Cardiac fibroblast (primary cell): ENCODE results near the gene IL34.
A peak's percentile ranks its signal among the peaks of the same experiment; 100 is the strongest.

Source experiments
- DNase-seq, 2 donors: peaks; one replicate each; pipeline versions ENCODE4 v3.0.0 to v3.0.0-alpha.2; 2010; ENCODE audit warnings: low read depth in 2 of 2
- H3K4me3 ChIP-seq, 2 donors: replicated peaks in 1 of 2; 1 replicate in 1 of 2; 2 replicates in 1 of 2; pipeline ENCODE4 v1.5.1; 2011; ENCODE audit warnings: low read depth in 2 of 2, low read length in 2 of 2, mild to moderate bottlenecking in 2 of 2, moderate library complexity in 1 of 2
- TF ChIP-seq, protein P1 (sequence below): IDR thresholded peaks from one replicate; pipeline ENCODE4 v1.5.1; 2011; ENCODE audit warnings: low read depth, mild to moderate bottlenecking, low read length, inconsistent platforms

IL34 gene

DNA sequence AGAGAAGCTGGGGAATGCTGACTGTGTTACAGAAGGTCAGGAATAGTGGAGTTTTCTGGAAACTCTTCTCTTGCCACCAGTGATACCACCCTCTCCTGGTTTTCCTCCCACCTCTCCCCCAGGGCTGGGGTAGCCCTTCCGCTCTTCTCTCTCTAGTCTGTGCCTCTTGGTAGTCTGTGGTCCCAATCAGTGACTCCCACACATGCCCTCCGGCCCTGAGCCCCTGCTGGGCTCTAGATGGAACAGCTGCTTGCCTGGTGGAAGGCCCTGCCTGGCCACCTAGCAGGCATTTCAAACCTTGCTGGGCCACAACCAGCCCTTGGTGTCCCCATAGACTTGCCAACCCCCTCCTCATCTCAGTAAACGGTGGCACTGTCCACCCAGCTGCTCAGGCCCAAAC is 54.7 kb downstream of the IL34 start:
- H3K4me3 ChIP-seq: no peak overlapping the region
- DNase-seq: no peak
- TF ChIP-seq, protein P1, sequence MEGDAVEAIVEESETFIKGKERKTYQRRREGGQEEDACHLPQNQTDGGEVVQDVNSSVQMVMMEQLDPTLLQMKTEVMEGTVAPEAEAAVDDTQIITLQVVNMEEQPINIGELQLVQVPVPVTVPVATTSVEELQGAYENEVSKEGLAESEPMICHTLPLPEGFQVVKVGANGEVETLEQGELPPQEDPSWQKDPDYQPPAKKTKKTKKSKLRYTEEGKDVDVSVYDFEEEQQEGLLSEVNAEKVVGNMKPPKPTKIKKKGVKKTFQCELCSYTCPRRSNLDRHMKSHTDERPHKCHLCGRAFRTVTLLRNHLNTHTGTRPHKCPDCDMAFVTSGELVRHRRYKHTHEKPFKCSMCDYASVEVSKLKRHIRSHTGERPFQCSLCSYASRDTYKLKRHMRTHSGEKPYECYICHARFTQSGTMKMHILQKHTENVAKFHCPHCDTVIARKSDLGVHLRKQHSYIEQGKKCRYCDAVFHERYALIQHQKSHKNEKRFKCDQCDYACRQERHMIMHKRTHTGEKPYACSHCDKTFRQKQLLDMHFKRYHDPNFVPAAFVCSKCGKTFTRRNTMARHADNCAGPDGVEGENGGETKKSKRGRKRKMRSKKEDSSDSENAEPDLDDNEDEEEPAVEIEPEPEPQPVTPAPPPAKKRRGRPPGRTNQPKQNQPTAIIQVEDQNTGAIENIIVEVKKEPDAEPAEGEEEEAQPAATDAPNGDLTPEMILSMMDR: no peak

DNA sequence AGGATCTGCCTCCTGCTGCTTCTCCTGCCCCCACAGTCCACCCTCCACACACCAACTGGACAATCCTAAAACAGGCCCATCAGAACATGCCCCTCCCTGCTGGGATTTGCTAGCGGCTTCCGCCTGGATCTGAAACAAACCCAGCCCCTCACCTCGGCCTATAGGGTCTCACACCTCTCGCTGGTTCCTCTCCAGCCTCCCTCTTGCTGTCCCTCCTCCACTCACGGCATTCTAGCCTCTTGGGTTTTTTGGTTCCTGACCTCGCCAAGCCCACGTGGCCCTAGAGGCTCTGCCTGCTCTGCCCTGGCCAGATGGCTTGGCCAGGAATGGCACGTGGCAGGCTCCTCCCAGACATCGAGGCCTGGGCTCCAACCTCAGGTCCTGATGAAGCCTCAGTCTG is 55.2 kb downstream of the IL34 start:
- no peak for DNase-seq
- H3K4me3 ChIP-seq: no peak overlapping the region
- TF ChIP-seq, protein P1: no peak

DNA sequence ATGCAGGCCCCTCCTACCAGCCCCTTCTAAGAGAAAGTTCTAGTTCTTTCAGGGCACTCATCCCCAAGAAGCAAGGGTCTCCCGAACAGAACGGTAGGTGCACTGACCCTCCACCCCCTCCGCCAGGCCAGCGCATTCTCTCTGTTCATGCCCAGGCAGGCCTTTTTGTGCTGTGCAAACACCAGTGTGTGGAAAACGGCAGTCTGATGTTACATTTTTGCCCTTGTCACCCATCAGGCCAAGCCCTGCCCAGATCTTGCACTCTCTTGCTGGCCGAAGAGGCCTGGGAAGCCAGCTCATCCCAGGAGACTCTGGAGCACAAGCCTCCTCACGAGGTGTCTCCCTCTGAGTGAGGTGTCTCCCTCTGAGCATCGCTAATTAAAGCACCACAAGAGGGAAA is 55.6 kb downstream of the IL34 start:
- TF ChIP-seq, protein P1: no peak
- no peak overlapping the region for H3K4me3 ChIP-seq

DNA sequence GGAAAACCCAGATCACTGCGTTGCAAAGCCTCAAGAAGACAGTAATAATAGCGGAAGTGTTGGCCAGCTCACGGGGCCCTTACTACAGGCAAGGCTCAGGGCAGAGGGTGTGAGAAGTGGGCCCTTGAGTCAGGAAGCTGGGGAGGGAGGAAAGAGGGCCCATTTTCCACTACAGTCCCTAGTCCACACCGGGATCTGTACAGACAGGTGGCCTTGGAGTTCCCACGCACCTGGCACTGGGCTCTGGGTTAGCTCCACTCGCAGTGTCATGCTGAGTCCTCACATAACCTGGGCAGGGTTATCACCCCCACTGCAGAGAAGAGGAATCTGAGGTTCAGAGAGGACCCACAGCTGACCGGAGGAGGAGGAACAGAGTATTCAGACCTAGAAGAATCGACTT is 56.3 kb downstream of the IL34 start:
- no peak for DNase-seq
- TF ChIP-seq, protein P1: no peak
- no peak overlapping the region for H3K4me3 ChIP-seq

More for the DNA sequence above, 55.6 kb downstream of the IL34 start:
- DNase-seq: no peak

DNA sequence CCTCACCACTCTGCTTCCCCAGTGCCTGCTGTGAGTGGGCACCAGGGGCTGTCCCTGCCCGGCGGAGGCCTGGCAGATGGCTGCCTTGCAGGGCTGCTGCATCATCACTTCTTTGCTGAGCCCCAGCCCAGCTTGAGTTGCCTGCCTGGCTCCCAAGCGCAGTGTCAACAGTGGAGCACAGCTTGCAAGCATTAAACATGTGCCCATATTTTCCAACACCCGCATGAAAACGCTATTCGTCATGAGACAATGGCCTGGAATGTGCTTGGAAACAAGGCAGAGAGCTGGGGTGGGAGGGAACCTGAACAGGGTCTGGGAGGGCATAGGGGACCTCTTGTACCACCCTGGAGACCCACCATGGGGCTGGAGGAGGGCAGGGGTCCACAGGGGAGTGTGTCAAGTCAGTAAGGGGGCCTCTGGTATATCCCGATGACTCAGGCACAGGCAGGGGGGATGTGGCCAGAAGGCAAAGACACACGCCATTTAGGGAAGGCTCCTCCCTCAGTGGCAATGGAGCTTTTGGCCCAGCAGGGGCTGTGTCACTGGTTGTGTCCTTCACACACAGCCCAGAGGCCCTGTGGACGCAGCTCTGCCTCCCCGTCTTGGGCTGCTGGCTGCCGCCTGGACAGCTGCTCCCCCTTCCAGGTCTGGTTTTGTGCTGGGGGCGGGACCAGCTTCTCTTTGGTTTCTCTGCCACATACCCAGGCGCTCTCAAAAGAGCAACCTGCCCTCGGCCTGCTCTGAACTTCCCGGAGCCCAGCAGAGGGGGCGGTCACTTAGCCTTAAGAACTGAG is 56.9 kb downstream of the IL34 start:
- H3K4me3 ChIP-seq: no peak overlapping the region
- DNase-seq: peak; percentile 45 to 66
- TF ChIP-seq, protein P1: peak; percentile 26

DNA sequence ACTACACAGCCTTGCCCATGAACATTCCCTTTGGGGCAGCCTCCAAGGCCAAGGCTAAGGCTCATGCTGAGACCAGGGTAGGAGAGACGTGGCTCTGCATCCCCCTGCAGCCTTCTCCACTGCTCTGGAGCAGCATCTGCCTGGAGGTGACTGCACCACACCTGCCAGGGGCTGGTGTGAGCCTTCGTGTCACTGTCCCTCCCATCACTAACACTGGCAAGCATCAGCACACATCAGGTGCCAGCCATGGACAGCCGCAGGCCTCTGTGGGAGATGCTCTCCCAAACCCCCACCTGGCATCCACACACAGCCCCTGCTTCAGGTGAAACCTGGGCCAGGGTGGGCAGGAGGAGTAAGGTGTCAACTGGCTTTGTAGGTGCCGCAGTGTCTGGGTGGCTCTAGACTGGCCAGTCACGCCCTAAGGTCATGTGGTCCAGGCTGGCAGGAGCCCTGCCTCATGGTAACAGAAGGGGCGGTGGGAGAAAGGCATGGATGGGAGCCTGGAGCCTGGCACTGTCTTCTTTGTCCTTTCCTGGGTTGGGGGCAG is 57.5 kb downstream of the IL34 start:
- DNase-seq: no peak
- H3K4me3 ChIP-seq: no peak overlapping the region
- TF ChIP-seq, protein P1: no peak
